ENCODE results near the gene NUP133.
"Not testable (repeated sequence)": the region's sequence is repeated elsewhere in the genome, so short reads cannot be mapped to it uniquely, and the experiment has no call there.

NUP133 gene

DNA sequence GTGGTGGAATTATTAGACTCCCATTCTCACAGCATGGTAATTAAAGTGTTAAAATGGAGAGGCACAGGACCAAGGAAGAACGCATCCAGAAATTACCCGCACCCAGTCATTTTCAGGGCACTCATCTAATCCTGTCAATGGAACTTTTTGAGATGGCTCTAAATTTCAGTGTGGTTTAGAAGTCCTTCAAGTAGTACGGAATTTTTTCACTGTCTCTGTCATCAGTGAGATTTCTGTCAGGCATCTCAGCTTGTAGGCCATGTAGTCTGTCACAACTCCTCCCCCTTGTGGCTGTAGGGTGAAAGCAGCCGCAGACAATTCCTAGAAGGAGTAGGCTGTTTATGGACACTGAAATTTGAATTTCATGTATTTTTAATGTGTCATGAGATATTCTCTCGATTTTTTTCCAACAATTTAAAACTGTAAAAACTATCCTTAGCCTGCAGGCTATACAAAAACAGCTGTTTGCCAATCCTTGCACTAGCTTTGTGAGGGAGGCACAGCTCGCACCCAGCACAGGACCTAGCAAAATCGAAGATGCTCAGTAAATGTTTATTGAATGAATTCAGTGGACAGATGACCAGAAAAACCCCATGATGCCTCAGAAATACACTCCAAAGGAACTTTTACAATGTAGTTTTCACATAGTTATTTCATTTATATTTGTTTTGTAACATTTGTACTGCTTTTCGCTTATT is 6.6 kb upstream of the NUP133 start:
- ChIA-PET POLR2A (no interaction called here), CTCF (interaction anchor here (0.7 to 2.6 kb wide), 17 partner anchors 11 to 850 kb away, joined by 3 to 19 read pairs (median 4); no protein-coding TSS in a partner anchor)
- peak; percentile 54 for DNase-seq (ENCODE audit: extremely low spot score)
- TF ChIP-seq, protein P1, sequence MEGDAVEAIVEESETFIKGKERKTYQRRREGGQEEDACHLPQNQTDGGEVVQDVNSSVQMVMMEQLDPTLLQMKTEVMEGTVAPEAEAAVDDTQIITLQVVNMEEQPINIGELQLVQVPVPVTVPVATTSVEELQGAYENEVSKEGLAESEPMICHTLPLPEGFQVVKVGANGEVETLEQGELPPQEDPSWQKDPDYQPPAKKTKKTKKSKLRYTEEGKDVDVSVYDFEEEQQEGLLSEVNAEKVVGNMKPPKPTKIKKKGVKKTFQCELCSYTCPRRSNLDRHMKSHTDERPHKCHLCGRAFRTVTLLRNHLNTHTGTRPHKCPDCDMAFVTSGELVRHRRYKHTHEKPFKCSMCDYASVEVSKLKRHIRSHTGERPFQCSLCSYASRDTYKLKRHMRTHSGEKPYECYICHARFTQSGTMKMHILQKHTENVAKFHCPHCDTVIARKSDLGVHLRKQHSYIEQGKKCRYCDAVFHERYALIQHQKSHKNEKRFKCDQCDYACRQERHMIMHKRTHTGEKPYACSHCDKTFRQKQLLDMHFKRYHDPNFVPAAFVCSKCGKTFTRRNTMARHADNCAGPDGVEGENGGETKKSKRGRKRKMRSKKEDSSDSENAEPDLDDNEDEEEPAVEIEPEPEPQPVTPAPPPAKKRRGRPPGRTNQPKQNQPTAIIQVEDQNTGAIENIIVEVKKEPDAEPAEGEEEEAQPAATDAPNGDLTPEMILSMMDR (IDR thresholded peaks at IDR 0.05; ENCODE audit: control extremely low read depth, extremely low read depth, low read depth, missing control alignments): peak; percentile 80

DNA sequence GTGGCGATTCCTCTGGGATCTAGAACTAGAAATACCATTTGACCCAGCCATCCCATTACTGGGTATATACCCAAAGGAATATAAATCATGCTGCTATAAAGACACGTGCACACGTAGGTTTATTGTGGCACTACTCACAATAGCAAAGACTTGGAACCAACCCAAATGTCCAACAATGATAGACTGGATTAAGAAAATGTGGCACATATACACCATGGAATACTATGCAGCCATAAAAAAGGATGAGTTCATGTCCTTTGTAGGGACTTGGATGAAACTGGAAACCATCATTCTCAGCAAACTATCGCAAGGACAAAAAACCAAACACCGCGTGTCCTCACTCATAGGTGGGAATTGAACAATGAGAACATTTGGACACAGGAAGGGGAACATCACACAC is 3.5 kb upstream of the NUP133 start:
- POLR2A ChIA-PET; DNase-seq (ENCODE audit: extremely low spot score): not testable (repeated sequence)
- CTCF ChIA-PET: interaction anchor here (0.8 kb wide), 1 partner anchor 847 kb away, joined by 3 read pairs; no protein-coding TSS in a partner anchor

DNA sequence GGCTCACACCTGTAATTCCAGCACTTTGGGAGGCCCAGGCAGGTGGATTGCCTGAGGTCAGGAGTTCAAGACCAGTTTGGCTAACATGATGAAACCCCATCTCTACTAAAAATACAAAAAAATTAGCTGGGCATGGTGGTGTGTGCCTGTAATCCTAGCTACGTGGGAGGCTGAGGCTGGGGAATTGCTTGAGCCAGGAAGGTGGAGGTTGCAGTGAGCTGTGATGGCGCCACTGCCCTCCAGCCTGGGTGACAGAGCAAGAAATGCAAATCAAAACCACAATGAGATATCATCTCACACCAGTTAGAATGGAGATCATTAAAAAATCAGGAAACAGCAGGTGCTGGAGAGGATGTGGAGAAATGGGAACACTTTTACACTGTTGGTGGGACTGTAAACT is 3.1 kb upstream of the NUP133 start:
- POLR2A ChIA-PET; CTCF ChIA-PET; DNase-seq (ENCODE audit: extremely low spot score): not testable (repeated sequence)

DNA sequence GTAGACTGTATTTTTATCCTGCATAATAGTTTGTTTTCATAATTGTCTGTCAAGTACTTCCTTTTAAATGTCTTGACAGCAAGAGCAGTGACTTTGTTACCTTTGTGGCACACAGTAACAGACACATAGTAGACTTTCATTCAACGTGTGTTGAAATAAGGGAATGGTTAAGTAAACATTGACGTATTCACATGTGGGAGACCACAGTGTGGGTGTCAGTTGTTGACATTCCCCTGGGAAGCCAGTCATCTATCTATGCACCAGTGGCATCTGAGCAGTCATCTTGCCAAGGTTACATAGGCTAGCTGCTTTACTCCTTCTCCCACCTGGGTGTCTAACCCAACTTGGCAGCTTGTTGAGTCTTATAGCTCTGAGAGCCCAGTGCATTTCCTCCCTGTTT is 1.4 kb upstream of the NUP133 start:
- no peak for DNase-seq (ENCODE audit: extremely low spot score)
- POLR2A ChIA-PET: no interaction called here
- CTCF ChIA-PET: interaction anchor here (1.0 to 2.7 kb wide), 4 partner anchors 10 to 845 kb away, joined by 3 to 14 read pairs (median 4); partner anchors contain the start of gene ABCB10
- TF ChIP-seq, protein P1 (IDR thresholded peaks at IDR 0.05; ENCODE audit: control extremely low read depth, extremely low read depth, low read depth, missing control alignments): no peak

DNA sequence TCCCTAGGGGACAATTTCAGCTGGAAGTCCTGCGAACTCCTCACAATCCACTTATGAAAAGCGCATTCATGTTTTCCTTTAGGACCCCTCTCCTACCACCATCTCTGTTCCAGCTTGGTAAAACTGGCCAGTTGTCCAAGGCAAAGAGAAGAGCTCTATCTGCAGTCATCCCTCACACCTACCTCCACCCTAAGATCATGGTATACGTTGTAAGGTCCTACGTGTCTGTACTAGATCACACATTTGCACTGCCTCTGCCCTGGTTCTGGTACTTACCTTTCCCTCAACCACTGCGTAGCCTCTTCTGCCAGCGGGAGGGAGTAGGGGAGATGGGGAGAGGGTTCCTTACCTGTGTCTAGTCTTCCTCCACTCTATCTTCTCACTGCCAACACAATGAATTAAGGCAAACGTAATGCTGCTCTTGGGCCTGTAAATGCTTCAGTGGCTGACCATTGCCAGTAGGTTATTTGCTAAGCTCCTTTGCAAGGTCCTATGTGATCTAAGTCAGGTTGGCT is 739 bp upstream of the NUP133 start:
- POLR2A ChIA-PET: no interaction called here
- CTCF ChIA-PET: interaction anchor here (0.9 to 2.7 kb wide), 9 partner anchors 9 to 844 kb away, joined by 3 to 14 read pairs (median 4); partner anchors contain the start of gene ABCB10
- DNase-seq (ENCODE audit: extremely low spot score): no peak
- TF ChIP-seq, protein P1 (IDR thresholded peaks at IDR 0.05; ENCODE audit: control extremely low read depth, extremely low read depth, low read depth, missing control alignments): no peak

DNA sequence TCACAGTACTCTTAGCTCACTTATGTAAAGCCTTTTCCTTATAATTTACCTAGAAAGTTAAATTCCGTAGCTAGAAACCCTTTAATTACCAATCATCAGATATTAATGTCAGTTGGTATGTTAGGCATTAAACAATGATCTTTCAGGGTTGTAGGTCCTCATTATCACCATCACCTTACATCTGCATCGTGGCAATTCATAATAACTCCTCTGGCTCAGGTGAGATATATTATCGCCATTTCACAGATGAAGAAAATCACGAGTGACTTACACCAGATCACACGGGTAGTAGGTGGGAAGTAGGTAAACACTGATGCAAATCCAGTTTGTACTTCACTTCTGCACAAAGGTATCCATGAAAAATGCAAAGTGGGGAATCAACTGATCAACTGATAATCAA is 639 bp downstream of the NUP133 start:
- ChIA-PET CTCF (interaction anchor here (0.8 to 2.7 kb wide), 5 partner anchors 10 to 249 kb away, joined by 3 to 14 read pairs (median 6); partner anchors contain the start of gene ABCB10), POLR2A (no interaction called here)
- TF ChIP-seq, protein P1 (IDR thresholded peaks at IDR 0.05; ENCODE audit: control extremely low read depth, extremely low read depth, low read depth, missing control alignments): no peak
- no peak for DNase-seq (ENCODE audit: extremely low spot score)

DNA sequence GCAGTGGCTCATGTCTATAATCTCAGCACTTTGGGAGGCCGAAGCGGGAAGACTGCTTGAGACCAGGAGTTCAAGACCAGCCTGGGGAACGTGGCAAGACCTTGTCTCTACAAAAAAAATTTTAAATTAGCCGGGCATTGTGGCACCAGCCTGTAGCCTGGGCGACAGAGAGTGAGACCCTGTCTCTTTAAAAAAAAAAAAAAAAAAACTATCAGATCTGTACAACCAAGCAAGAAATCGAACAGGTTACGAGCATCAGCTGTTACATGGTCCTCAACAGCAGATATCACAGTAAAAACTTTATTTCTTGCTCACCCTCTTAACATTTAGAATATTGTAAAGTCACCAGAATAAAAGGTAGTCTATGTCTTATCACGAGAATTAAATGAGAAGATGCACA is 1.5 kb downstream of the NUP133 start:
- ChIA-PET POLR2A (no interaction called here), CTCF (interaction anchor here (1.6 kb wide), 1 partner anchor 248 kb away, joined by 6 read pairs; no protein-coding TSS in a partner anchor)
- no peak for DNase-seq (ENCODE audit: extremely low spot score)
- TF ChIP-seq, protein P1 (IDR thresholded peaks at IDR 0.05; ENCODE audit: control extremely low read depth, extremely low read depth, low read depth, missing control alignments): no peak
